ENCODE data around the gene SUSD1.
"Not testable (repeated sequence)": the region's sequence is repeated elsewhere in the genome, so short reads cannot be mapped to it uniquely, and the experiment has no call there.

SUSD1 gene

DNA sequence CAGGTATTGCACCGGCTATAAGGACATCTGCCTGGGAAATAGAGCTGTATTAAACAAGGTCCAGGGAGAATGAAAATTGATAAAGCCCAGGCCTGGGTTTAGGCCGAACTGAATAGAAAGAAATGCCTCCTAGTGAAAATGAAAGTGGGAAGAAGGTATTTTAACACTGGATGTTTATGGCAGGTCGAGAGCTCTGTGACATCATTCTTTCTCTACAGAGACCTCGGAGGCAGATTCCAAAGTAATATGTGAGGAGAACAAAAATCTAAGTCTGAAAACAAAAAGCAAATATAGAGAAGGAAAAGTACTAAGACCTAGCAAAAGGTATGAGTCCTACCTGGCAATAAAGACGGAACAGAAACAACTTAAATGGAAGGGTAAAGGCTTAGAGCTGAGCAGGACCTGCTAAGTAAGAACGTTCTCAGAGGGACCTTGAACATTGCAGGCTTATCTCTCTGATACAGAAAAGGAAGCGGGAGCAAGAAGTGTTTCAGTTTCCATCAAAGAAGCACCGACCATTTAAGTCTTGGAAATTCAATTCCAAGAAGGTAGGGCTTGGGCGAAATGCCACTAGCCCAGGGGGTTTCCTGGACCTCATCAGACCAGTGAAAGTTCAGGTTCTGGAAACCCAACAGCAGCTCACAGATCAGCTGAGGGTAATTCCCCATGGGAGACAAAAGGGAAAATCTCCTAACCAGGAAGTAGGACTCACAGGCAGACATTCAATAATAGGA is 80.0 kb downstream of the SUSD1 start:
- no peak for DNase-seq (ENCODE audit: low read depth, low spot score)

DNA sequence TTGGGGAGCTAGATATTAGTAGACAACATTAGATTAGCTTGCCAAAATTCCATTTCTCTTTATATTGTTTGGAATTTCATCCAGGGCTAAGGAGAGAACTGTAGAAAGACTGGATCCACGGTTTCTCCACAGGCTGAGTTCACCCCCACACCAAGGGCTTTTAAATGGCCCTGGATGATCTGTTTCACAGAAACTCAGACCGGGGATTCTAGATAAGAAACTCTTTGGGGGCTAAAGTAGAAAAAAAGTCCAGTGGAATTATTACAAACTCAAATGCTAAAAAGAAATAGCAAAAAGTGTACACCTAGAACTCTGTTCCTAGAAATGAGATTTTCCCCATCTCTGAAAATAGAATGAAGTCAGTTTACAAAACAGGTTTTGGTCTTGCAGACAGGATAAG is 80.9 kb downstream of the SUSD1 start:
- no peak for DNase-seq (ENCODE audit: low read depth, low spot score)

DNA sequence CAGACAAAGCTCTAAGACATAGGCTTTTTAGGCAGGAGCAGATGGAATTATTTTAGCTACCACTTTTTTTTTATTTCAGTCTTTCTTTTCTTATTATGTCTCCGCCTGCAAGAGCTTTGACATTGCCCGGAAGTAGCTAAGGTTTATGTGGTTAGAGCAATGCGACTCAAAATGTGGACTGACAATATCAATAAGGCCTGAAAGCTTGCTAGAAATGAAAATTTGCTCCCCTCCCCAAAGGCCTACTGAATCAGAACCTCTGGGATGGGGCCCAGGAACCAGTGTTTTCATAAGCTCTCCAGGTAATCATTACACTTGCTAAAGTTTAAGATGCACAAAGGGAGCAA is 81.3 kb downstream of the SUSD1 start:
- no peak for DNase-seq (ENCODE audit: low read depth, low spot score)

DNA sequence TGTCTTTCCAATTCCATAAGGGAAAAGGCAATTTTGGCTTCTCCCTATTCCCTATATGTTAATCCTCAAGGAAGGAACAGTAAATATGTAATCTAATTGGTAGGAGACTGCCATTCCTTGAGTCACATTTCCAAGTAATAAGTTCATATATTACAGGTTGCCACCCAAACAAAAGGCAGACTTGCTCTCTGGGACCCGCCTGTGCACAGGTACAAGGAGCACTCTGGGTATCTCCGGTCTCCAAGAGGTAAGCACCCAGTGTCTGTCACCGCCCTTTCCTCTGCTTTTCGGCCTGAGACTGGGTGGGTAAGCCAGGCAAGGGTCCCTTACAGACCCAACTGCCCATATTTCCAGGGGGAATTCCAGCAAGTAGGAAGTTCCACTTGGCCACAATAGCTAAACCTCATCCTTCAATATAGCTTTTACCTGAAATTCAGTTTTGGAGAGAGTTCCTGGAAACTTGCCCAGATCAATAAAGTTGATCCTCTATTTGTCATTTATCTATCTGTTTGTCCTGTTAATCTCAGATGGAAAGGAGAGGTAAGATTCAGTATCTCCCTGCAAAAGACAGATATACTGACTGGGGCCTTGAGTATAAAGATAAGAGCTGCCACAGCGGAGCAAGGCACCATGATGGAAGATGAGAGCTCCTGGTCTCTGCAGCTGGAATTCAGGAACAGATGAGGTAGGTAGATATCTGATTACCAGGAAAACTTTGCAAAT is 81.8 kb downstream of the SUSD1 start:
- no peak for DNase-seq (ENCODE audit: low read depth, low spot score)

DNA sequence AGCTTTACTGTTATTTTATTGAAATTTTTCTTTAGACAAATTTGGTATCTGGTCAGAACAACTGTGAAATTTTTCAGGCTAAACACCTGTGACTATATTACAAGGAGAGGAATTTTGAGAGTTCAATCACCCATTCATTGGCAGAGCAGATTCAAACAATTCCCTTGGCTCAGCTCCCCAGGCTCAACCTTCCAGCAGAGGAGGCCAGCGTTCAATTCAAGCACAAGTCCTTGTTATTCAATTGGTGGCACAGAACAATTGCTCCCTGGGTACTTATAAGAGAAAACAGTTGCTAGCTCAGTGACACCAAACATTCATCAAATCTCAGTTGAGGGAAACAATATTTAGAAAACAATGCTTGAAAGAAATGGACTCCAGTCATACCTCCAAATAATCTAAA is 83.3 kb downstream of the SUSD1 start:
- peak; percentile 59 for DNase-seq (ENCODE audit: low read depth, low spot score)

DNA sequence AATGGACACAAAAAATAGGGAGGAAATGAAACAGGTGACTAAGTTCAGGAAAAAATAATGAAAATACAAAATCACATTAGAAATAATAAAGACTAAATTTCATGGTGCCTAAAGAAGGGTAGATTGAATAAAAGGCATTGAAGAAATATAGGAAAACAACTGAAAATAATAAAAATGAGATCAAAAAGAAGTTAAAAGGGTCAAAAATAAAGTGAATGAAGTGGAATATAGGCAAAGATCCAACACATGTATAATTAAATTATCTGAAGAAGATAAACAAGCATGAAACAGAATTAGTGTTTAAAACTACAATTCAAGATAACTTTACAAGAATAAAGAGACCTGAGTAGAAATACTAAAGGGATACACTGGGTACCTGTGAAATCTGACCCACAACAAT is 87.6 kb downstream of the SUSD1 start:
- no peak for DNase-seq (ENCODE audit: low read depth, low spot score)

DNA sequence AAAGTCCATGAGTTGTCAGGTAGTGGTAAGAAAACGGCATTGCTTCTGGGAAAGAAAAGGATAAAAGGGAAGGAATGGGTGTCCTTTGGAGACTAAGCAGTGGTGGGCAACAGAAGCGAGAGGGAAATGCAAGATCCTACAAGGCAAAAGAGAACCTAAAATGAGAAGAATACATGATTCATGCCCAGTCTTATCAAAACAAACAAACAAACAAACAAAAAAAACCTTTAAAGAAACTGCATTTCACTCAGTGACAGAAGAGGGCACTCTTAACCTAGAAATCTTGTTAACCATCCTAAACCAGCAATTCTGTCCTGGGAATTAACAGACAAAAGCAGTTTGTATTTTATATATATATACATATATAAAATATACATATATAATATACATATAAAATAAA is 88.5 kb downstream of the SUSD1 start:
- peak; percentile 48 for DNase-seq (ENCODE audit: low read depth, low spot score)

DNA sequence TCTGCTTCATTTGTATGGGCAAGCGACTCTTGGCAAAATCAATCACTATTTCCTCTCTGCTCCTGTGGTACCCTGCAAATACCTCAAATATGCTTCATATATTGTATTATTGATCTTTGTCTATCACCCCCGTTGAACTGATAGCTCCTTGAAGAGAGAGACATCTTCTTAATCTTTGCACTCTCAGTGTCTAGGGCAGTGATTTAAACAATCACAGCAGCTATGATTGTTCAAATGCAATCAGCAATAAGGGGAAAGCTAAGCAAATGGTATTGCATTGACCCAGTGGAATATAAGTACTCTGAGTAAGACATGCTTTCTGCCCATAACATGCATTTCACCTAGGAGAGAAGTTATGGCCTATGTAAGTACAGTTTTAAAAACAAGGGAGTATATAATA is 90.2 kb downstream of the SUSD1 start:
- no peak for DNase-seq (ENCODE audit: low read depth, low spot score)

DNA sequence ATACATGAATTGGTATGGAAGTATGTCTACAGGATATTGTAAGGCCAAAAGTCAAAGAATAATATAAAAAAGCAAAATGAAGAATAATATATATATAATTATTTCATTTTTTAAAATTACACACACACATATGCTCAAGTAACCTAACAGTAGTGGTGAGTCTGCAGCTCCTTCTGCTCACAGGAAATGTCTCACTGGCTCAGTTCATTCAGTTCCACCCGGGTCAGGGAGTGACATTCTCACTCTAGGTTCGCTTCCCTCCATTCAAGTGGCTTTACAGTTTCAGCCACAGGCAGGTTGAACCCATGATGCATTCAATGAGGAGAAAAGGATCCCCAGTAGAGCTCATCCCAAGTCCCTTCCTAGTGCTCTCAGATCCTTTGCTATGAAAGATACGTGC is 90.8 kb downstream of the SUSD1 start:
- DNase-seq (ENCODE audit: low read depth, low spot score), result no peak

DNA sequence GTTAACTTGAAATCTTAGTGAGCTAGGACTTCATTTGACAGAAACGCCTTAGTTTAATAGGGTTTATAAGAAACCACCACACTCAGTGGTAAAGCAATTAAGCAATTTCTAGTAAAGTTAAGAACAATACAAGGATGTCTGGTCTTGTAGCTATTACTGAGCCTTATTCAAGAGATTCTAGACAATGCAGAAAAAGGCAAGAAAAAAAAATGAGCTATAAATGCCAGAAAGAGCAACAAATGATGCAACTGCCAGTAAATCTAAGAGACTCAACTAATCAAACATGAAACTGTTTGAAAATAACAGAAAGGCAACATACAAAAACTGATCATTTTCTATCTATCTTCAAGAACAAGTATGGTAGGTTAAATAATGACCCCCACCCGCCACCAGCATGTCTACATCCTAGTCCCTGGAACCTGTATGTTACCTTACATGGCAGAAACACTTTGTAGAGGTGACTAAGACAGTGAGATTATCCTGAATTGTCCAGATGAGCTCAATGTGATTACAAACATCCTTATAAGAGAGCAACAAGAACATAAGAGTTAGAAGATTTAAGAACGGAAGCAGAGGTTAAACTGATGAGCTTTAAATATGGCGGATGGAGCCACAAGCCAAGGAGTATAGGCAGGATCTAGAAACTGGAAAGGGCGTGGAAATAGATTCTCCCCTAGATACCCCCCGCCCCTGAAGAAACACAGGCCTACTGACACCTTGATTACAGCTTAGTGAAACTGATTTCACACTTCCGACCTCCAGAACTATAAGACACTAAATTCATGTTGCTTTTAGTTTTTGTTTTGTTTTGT is 93.0 kb downstream of the SUSD1 start:
- DNase-seq (ENCODE audit: low read depth, low spot score), result no peak

DNA sequence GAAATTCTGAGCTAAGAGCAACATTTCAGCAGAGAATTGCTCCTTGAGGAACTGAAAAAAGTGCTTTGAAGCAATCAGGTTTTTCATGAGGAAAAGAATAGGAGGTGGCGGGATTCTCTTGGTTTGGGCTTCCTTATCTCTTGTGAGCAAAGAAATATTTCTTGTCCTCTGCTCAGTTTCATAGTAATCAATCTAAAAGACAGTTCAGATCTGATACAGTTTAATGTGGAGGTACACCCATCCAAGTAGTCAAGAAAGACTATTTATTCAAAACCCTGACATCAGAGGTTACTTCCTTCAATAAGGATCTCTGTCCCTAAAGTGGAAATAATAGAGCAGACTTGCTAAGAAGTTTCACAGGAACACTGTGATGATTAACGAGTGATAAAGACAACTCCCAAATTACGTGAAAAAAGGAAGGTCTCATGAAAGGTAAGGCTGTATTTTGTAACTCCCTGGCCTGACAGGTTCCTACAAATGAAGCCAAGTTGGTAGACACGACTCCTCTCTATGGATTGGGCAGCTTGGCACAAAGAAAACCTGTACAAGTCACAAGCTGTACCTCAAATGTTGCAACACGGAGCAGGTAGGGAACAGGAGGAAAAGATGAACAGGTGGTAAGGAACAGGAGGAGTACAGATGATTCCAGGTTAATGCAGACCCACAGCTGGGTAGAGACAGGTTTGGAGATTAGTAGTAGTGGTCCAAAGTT is 94.1 kb downstream of the SUSD1 start:
- DNase-seq (ENCODE audit: low read depth, low spot score), result no peak

DNA sequence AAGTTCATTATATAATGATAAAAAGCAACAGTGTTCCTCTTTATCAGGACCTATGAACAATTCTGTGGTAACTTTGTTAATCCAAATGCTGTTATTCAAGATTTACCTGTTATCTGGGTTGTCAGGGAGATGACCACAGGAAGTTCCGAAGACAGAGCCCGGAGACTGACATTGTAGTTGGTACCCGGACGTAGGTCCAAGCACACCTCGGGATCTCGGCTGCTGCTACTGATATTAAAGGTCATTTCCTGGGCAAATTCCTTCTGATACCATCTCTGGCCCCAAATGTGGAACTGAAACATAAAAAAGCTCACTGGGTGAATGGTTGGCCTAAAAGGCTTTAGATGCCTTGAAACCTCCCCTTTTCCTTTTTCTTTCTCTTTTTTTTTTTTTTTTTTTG is 96.7 kb downstream of the SUSD1 start:
- no peak for DNase-seq (ENCODE audit: low read depth, low spot score)

DNA sequence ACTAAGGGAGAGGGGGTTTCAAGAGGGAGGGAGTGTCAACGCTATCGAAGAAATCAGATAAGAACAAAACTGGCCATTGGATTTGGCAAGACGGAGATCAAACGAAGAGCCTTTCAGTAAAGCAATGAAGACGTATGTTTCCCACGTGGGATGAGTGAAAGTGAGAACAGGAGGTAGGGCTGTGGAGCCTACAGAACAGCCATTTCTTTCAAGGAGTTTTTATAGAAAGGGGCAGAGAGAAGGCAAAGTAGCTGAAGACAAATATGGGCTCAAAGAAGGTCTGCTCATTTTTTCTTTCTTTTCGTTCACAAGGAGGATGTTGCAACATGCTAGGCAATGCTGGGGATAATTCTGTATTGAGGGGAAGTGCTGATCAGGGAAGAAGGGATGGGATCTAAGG is 98.3 kb downstream of the SUSD1 start:
- DNase-seq (ENCODE audit: low read depth, low spot score), result no peak

DNA sequence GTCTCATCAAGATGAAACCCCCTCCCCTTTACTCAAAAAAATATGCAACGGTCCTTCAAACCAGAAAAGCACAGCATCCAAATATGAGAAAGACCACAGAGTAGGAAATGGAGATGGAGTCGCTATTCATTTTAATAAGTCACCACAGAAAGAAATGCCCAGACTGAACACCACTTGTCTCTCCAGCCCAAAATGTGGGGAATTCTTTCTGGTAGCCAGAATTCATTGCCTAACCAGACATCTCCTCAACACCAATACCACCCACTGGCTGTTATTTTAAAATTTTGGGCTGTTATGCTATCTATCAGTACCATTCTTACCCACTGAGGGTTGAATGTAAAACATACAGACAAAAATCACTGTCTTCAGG is 100.1 kb downstream of the SUSD1 start:
- no peak for DNase-seq (ENCODE audit: low read depth, low spot score)

DNA sequence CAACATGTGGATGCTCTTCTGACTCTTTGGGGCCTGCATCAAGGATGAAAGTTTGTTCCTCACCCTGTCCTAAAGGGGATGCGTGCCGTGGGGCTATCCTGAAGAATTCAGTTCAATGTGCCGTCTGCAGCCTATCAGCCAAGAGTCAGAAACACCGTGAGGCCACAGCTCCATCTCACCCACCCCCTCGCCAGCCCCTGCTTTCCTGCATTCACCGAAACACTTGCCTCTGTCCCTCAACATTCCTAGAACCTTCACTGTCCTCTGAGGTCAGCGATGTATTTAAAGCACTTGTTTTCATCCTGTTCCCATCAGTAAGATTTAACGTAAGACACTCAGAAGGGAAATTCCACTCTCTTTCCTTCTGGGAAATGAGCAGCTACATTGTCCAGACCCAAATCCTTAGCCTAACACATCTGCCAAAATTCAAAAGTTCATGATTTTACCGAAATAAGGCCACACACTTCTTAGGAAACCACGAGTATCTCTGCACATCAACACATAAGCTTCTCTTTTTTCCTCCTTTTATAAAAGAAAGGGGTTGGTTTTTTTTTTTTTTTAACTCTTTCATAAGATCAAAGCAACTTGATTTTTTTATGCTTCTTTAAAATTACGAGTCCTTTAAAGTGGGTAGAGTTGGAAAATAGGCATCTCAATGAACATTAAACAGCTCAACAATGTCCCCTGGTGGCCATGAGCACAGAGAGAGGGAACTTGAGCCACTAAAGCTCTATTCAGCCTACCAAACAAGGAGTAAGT is 100.7 kb downstream of the SUSD1 start:
- peak; percentile 92 for DNase-seq (ENCODE audit: low read depth, low spot score)

DNA sequence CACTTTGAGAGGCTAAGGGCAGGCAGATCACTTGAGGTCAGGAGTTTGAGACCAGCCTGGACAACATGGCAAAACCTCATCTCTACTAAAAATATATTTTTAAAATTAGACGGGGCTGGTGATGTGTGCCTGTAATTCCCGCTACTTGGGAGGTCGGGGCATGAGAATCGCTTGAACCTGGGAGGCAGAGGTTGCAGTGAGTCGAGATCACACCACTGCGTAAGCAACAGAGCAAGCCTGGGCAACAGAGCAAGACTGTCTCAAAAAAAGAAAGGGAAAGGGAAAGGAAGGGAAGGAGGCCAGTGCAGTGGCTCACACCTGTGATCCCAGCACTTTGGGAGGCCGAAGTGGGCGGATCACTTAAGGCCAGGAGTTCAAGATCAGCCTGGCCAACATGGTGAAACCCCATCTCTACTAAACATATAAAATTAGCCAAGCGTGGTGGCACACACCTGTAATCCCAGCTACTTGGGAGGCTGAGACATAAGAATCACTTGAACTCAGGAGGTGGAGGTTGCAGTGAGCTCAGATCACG is 101.4 kb downstream of the SUSD1 start:
- not testable (repeated sequence) for DNase-seq (ENCODE audit: low read depth, low spot score)

DNA sequence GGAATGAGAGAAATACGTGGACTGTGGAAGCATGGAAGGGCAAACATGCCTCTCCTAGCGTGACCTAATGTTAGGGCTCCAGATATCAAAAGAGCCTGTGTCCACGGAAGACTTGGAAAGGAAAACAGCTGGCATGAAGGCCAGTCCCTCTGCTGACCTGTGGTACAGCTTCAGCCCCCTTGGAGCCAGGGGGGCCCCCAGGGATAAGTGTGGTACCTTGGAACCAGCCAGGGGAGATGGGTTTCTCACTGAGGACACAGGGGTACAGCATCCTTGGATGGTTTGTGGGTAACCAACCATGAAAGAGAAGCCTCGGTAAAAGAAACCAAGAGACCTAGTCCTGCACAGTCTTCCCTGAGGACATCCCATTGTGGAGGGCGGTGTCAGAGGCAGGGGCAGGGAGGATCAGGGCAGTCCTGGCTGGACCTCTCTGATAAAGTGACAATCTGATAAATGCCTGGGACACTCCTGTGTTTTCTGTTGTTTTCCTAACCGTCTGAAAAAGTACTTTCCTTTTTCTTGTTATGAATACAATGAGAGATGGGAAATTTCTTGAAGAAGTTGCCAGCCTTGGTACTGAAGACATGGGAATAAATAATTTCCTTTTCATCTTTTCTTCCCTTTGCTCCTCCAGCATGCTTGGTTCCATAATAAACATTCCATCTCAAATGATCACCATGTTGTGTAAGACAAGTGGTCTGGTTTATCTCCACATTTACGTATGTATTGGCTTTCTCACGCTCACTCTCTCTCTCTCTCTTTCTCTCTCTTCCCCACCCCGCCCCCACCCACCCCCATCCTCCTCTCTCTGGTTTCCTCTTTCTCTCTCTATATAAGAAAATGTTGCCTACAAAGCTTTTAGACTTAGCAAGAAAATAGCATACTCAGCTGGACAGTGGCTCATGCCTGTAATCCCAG is 102.1 kb downstream of the SUSD1 start:
- peak; percentile 72 for DNase-seq (ENCODE audit: low read depth, low spot score)

DNA sequence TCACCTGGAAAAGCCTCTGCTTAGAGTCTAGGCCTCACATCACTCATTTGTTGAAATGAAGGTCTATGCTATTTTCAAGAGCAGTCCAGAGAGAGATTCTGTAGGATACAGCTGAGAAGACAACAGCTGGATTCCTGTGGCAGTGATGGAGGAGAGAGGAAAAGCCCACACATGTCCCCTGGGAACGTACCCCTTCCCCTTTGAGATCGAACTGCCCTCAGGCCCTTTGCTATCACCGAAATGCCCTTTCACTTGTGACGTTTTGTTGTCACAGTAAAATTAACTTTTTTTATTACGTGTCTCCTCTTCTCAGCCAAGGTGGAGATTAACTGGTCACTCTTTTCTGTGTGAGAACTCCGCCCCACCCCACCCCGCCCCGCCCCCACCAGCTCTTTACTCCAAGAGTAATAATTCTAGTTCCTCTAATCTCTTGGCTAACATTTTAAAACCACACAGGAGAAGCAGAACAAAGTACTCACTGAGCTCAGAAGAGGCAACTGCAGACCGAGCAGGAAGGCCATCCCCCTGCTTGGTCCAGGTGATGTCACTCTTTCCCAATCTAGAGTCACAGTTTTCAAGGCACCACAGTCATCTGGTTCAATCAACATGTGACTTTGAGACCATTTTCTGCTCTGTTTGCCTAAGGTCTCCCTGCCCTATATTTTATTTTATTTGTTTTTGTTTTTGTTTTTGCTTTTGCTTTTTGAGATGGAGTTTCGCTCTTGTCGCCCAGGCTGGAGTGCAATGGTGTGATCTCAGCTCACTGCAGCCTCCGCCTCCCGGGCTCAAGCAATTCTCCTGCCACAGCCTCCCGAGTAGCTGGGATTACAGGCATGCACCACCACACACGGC is 105.6 kb downstream of the SUSD1 start:
- no peak for DNase-seq (ENCODE audit: low read depth, low spot score)
